ENCODE data around the gene PFKFB2.

PFKFB2 gene

GRCh38 chr1:207077470-207078377 lies 24.6 kb downstream of the PFKFB2 start:
- DNase-seq = peak; percentile 70
- in situ Hi-C loops (cut with HindIII; ENCODE audit: low pct_ligation_motif_present, low pct_unique_long_range_greater_than_20kb, low sequenced_read_pairs) = no loop called here

- in situ Hi-C loops (cut with HindIII; ENCODE audit: low pct_ligation_motif_present, low pct_unique_long_range_greater_than_20kb, low sequenced_read_pairs) = no loop called here
- no peak for DNase-seq
Observed at GRCh38 chr1:207078578-207079132, 25.6 kb downstream of the PFKFB2 start.

- in situ Hi-C loops (cut with HindIII; ENCODE audit: low pct_ligation_motif_present, low pct_unique_long_range_greater_than_20kb, low sequenced_read_pairs) = no loop called here
- peak; percentile 10 for DNase-seq
Observed at GRCh38 chr1:207079706-207080241, 26.7 kb downstream of the PFKFB2 start.

GRCh38 chr1:207081088-207081487 lies 28.0 kb downstream of the PFKFB2 start:
- in situ Hi-C loops (cut with HindIII; ENCODE audit: low pct_ligation_motif_present, low pct_unique_long_range_greater_than_20kb, low sequenced_read_pairs) = no loop called here
- DNase-seq = no peak

GRCh38 chr1:207081806-207082205 lies 28.7 kb downstream of the PFKFB2 start:
- in situ Hi-C loops (cut with HindIII; ENCODE audit: low pct_ligation_motif_present, low pct_unique_long_range_greater_than_20kb, low sequenced_read_pairs) = no loop called here

GRCh38 chr1:207084232-207084631 lies 31.2 kb downstream of the PFKFB2 start:
- no peak for DNase-seq
- in situ Hi-C loops (cut with HindIII; ENCODE audit: low pct_ligation_motif_present, low pct_unique_long_range_greater_than_20kb, low sequenced_read_pairs) = no loop called here

More at GRCh38 chr1:207081806-207082205, 28.7 kb downstream of the PFKFB2 start:
- no peak for DNase-seq

GRCh38 chr1:207084701-207085180 lies 31.7 kb downstream of the PFKFB2 start:
- peak; percentile 73 for DNase-seq
- in situ Hi-C loops (cut with HindIII; ENCODE audit: low pct_ligation_motif_present, low pct_unique_long_range_greater_than_20kb, low sequenced_read_pairs) = no loop called here

GRCh38 chr1:207085887-207086286 lies 32.8 kb downstream of the PFKFB2 start:
- in situ Hi-C loops (cut with HindIII; ENCODE audit: low pct_ligation_motif_present, low pct_unique_long_range_greater_than_20kb, low sequenced_read_pairs) = no loop called here
- no peak for DNase-seq

- in situ Hi-C loops (cut with HindIII; ENCODE audit: low pct_ligation_motif_present, low pct_unique_long_range_greater_than_20kb, low sequenced_read_pairs) = no loop called here
- no peak for DNase-seq
Observed at GRCh38 chr1:207088161-207088560, 35.1 kb downstream of the PFKFB2 start.

- no peak for DNase-seq
- in situ Hi-C loops (cut with HindIII; ENCODE audit: low pct_ligation_motif_present, low pct_unique_long_range_greater_than_20kb, low sequenced_read_pairs) = no loop called here
Observed at GRCh38 chr1:207088701-207089626, 35.9 kb downstream of the PFKFB2 start, which contains the start of gene C4BPB. Gene C4BPB, plus strand, starts transcription at chr1:207088860. Its CDS starts 672 bp downstream, at chr1:207089532.

- in situ Hi-C loops (cut with HindIII; ENCODE audit: low pct_ligation_motif_present, low pct_unique_long_range_greater_than_20kb, low sequenced_read_pairs) = no loop called here
- no peak for DNase-seq
Observed at GRCh38 chr1:207089627-207090355, 36.7 kb downstream of the PFKFB2 start.

GRCh38 chr1:207091200-207091908 lies 38.3 kb downstream of the PFKFB2 start:
- DNase-seq = no peak
- in situ Hi-C loops (cut with HindIII; ENCODE audit: low pct_ligation_motif_present, low pct_unique_long_range_greater_than_20kb, low sequenced_read_pairs) = no loop called here

GRCh38 chr1:207093944-207094343 lies 40.9 kb downstream of the PFKFB2 start:
- no peak for DNase-seq
- in situ Hi-C loops (cut with HindIII; ENCODE audit: low pct_ligation_motif_present, low pct_unique_long_range_greater_than_20kb, low sequenced_read_pairs) = no loop called here

GRCh38 chr1:207097871-207098324 lies 44.8 kb downstream of the PFKFB2 start:
- no peak for DNase-seq
- in situ Hi-C loops (cut with HindIII; ENCODE audit: low pct_ligation_motif_present, low pct_unique_long_range_greater_than_20kb, low sequenced_read_pairs) = no loop called here

- no peak for DNase-seq
- in situ Hi-C loops (cut with HindIII; ENCODE audit: low pct_ligation_motif_present, low pct_unique_long_range_greater_than_20kb, low sequenced_read_pairs) = no loop called here
Observed at GRCh38 chr1:207101720-207102119, 48.6 kb downstream of the PFKFB2 start.

- DNase-seq = no peak
- in situ Hi-C loops (cut with HindIII; ENCODE audit: low pct_ligation_motif_present, low pct_unique_long_range_greater_than_20kb, low sequenced_read_pairs) = no loop called here
Observed at GRCh38 chr1:207102146-207102545, 49.1 kb downstream of the PFKFB2 start.

GRCh38 chr1:207102659-207103058 lies 49.6 kb downstream of the PFKFB2 start:
- DNase-seq = no peak
- in situ Hi-C loops (cut with HindIII; ENCODE audit: low pct_ligation_motif_present, low pct_unique_long_range_greater_than_20kb, low sequenced_read_pairs) = no loop called here

Data from ACHN (cell line).